Nephron progenitor cell (in vitro differentiated cells): ENCODE results near the gene BOC.

ENCODE experiments used
- DNase-seq: peaks from one replicate; pipeline ENCODE4 v3.0.0; 2021
- H3K27ac Mint-ChIP-seq: 2 replicates; pipeline ENCODE4 v1.8.0; 2021; ENCODE audit warnings: mild to moderate bottlenecking, moderate library complexity, mixed read lengths
- H3K27me3 Mint-ChIP-seq: 2 replicates; pipeline ENCODE4 v1.8.0; 2021; ENCODE audit warnings: mild to moderate bottlenecking, low read depth, mixed read lengths; ENCODE audit not compliant: poor library complexity
- H3K36me3 Mint-ChIP-seq: 2 replicates; pipeline ENCODE4 v1.8.0; 2021; ENCODE audit warnings: low read depth, mixed read lengths
- H3K4me1 Mint-ChIP-seq: 2 replicates; pipeline ENCODE4 v1.8.0; 2021; ENCODE audit warnings: mixed read lengths
- H3K4me3 Mint-ChIP-seq: 2 replicates; pipeline ENCODE4 v1.8.0; 2021; ENCODE audit warnings: mild to moderate bottlenecking, moderate library complexity, mixed read lengths
- H3K9me3 Mint-ChIP-seq: 2 replicates; pipeline ENCODE4 v1.8.0; 2021; ENCODE audit warnings: mild to moderate bottlenecking, moderate library complexity, mixed read lengths
- CTCF ChIP-seq: fragments of 200-600 bp; sonication (generic); IDR thresholded peaks from 2 replicates; pipeline ENCODE4 v1.5.0; 2021; ENCODE audit warnings: antibody characterized with exemption

BOC gene

GRCh38 chr3:113211330-113212149 is at the start of gene BOC:
TSS of gene BOC (plus strand) at chr3:113211557. CDS start at chr3:113249803, 38,246 bp downstream.
- Mint-ChIP-seq H3K27ac (peak within 1 kb of the TSS; percentile 99), H3K27me3 (no peaks in the 10 kb centered on the region), H3K36me3 (peaks cover 53% of the 10 kb centered on the region), H3K9me3 (no peaks in the 10 kb centered on the region), H3K4me3 (peak within 1 kb of the TSS; percentile 98), H3K4me1 (peaks cover 85% of the 10 kb centered on the region)
- TF ChIP-seq CTCF, result no peak
- DNase-seq, result peak; percentile 46

- TF ChIP-seq CTCF, result no peak
- Mint-ChIP-seq H3K9me3 (no peaks in the 10 kb centered on the region), H3K27ac (peak overlapping the region; percentile 60), H3K4me1 (peaks cover 74% of the 10 kb centered on the region), H3K27me3 (peaks cover 2% of the 10 kb centered on the region), H3K4me3 (no peak overlapping the region), H3K36me3 (no peaks in the 10 kb centered on the region)
- DNase-seq, result no peak
Measured at GRCh38 chr3:113161661-113162060, 49.7 kb upstream of the BOC start.

- peaks cover 2% of the 10 kb centered on the region for H3K27me3 Mint-ChIP-seq
- peaks cover 59% of the 10 kb centered on the region for H3K4me1 Mint-ChIP-seq
- TF ChIP-seq CTCF, result no peak
- H3K36me3 Mint-ChIP-seq, result no peaks in the 10 kb centered on the region
- peak overlapping the region; percentile 65 for H3K27ac Mint-ChIP-seq
- H3K9me3 Mint-ChIP-seq, result no peaks in the 10 kb centered on the region
- H3K4me3 Mint-ChIP-seq, result no peak overlapping the region
- DNase-seq, result no peak
Measured at GRCh38 chr3:113163152-113163551, 48.2 kb upstream of the BOC start.

- Mint-ChIP-seq H3K27me3 (peaks cover 2% of the 10 kb centered on the region), H3K4me3 (peak overlapping the region; percentile 60), H3K36me3 (peaks cover 5% of the 10 kb centered on the region), H3K9me3 (no peaks in the 10 kb centered on the region), H3K27ac (no peak overlapping the region), H3K4me1 (peaks cover 35% of the 10 kb centered on the region)
- DNase-seq, result no peak
- no peak for TF ChIP-seq CTCF
Measured at GRCh38 chr3:113165841-113166240, 45.5 kb upstream of the BOC start.

- H3K27ac Mint-ChIP-seq, result no peak overlapping the region
- peak overlapping the region; percentile 60 for H3K4me3 Mint-ChIP-seq
- H3K9me3 Mint-ChIP-seq, result no peaks in the 10 kb centered on the region
- peaks cover 30% of the 10 kb centered on the region for H3K4me1 Mint-ChIP-seq
- no peak for DNase-seq
- TF ChIP-seq CTCF, result no peak
- H3K27me3 Mint-ChIP-seq, result peaks cover 2% of the 10 kb centered on the region
- H3K36me3 Mint-ChIP-seq, result peaks cover 5% of the 10 kb centered on the region
Measured at GRCh38 chr3:113166357-113166718, 45.0 kb upstream of the BOC start.
